Muscle of back (tissue), 11 donors: ENCODE data around the gene SAE1. TPM values are rescaled to one million over a fixed set of nuclear protein-coding genes. Genes with fewer than 3 reads are reported as not detected.
A peak's percentile ranks its signal among the peaks of the same experiment; 100 is the strongest.
"Not testable (repeated sequence)": the region's sequence is repeated elsewhere in the genome, so short reads cannot be mapped to it uniquely, and the experiment has no call there.

ENCODE experiments used
- DNase-seq, 3 donors: peaks; one replicate each; pipeline versions ENCODE4 v3.0.0 to v3.0.0-alpha.2; 2013
- polyA plus RNA-seq, 10 donors: library from polyadenylated mRNA; unstranded; fragments of 120-200 nt; gene quantifications; one replicate each; pipeline ENCODE4 v1.2.1, GENCODE V29; 2013; ENCODE audit not compliant: insufficient read length in 10 of 10

SAE1 gene
- polyA plus RNA-seq, 10 donors: 67.1 to 104 (median 83.3) TPM

DNA sequence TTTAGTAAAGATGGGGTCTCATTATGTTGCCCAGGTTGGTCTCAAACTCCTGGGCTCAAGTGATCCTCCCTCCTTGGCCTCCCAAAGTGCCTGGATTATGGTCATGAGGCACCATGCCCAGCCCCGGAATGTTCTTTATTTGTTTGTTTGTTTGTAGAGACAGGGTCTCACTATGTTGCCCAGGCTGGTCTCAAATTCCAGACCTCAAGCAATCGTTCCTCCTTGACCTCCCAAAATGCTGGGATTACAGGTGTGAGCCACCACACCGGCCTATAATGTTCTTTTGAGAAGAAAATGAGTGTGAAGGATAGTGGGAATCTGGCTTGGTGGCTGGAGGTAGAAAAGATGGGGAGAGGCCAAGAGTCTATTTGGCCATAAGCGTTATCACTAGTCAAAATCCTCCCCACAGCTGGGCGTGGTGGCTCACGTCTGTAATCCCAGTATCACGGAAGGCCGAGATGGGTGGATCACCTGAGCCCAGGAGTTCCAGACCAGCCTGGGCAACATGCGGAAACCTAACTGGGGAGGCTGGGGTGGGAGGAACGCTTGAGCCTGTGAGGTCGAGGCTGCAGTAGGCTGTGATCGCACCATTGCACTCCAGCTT, 105.5 kb downstream of the SAE1 start:
- DNase-seq: no peak

- no peak for DNase-seq
These were observed 108.5 kb downstream of the SAE1 start for GRCh38 chr19:47239152-47239551.

DNA sequence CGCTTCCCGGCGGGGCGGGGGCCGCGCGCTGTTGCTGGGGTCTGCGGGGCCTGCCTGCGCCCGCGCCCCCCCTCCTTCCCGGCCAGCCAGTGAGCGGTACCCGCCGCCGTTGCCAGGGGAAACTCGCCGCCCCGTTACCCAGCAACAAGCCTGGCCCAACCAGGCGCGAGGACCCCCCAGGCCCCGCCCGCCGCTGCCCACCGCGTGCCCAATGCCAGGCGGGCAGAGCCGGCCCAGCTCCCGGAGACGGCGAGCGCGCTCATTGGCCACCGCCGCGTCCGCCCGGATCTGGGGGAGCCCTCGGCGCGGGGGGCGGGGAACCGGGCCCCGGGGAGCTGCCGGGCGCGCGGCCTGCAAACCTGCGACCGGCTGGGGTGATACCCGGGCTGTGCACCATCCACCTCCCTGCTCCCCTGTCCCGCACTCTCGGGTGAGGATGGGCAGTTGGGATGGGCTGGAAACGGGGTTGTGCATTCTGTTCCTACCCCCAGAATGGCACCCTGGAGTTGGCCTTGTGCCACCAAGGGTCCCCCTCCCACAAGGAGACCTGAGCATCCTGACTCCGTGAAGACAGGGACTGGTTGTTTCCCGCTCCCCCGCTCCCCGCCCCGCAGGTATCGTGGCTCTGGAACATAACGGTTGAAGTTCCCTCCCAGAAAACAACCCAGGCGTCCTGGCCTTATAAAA, 109.1 kb downstream of the SAE1 start:
- DNase-seq: peak in 2 of 3 donors; percentile 54 to 67

GRCh38 chr19:47240556-47240955, 109.9 kb downstream of the SAE1 start:
- no peak for DNase-seq

DNA sequence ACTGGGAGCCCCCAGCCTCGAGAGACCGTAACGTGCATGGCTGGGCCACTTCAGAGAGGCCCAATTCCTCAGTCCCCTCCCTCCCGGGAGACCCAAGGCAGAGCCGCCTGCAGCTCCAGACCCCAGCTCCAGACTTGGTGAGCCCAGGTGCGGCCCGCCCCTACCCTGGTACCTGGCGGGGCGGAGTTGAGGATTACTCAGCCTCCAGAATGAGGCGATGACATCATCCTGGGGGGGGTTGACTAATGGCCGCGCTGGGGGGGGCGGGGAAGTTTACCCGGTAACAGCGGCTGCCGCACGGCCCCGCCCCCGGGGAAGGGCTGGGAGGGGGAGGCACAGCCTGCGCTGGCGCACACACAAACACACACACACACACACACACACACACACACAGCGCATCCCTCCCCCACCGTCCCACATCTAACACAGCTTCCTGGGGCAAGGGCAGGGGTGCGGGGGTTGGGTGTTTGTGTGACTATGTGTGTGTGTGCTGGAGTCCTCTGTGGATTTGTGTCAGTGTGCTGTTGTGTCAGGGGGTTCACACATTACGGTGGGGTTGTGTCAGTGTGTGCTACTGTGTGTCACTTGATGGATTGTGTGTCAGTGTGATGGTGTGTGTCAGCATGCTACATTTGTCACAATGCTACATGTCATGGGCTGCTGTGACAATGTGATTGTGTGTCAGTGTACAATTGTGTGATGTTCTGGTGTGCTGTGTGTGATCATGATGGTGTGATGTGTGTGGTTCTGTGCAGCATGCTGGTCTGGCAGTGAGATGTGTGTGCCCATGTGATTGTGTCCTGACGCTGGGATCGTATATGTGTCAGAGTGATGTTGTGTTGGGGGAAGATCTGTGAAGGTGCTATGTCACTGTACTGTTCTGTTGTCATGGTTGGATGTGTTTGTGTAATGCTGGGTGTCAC, 110.6 kb downstream of the SAE1 start:
- peak in 1 of 3 donors; percentile 65 for DNase-seq

DNA sequence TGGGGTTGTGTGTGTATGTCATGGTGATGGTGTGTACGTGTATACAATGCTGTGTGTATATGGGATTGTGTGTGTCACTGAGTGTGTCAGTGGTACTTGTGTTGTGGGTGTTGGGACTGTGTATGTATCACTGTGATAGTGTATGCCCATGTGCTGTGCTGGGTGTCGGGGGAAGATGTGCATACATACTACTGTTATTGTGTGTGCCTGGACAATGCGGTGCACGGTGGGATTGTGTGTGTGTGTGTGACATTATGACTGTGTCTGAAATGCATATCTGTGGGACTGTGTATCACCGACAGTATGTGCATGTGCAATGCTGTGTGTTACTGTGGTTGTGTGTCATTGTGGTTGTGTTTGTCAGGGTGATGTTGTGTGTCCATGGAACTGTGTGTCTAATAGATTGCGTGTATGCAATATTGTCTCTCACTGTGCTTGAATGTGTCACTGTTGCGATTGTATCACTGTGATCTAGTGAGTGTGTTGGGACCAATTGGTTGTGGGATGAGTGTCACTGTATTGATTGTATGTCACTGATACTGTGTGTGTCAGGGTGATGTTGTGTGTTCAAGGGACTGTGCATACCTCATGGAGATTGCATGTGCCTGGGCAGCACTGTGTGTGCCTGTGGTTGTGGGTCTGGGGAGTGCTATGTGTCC, 111.4 kb downstream of the SAE1 start:
- no peak for DNase-seq

DNA sequence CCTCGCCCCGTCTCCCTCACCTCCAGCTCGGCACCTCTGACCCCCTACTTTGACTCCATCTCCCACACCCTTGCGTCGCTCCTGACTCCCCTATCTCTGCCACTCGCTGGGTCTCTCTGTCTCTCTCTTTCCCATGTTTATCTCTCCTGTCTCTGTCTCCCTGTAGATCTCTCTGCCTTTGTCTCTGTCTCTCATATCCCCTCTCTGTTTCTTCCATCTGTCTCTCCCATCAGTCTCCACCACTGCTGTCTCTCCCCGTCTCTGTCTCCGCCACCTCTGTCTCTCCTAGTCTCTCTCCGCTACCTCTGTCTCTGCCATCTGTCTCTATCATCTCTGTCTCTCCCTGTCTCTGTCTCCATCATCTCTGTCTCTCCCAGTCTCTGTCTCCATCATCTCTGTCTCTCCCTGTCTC, 112.7 kb downstream of the SAE1 start:
- DNase-seq: peak in 1 of 3 donors; percentile 56

- peak; percentile 94 to 97 (median 94) for DNase-seq
These were observed 113.3 kb downstream of the SAE1 start for GRCh38 chr19:47243776-47244547.

GRCh38 chr19:47247308-47247990, 116.8 kb downstream of the SAE1 start:
- DNase-seq: peak in 2 of 3 donors; percentile 81 to 83

DNA sequence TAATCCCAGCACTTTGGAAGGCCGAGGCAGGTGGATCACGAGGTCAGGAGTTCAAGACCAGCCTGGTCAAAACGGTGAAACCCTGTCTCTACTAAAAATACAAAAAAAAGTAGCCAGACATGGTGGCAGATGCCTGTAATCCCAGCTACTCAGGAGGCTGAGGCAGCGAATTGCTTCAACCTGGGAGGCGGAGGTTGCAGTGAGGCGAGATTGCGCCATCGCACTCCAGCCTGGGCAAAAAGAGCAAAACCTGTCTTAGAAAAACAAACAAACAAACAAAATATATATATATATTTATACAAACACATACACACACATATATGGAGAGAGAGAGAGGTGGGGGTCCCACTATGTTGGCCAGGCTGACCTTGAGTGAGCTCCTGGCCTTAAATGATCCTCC, 122.4 kb downstream of the SAE1 start:
- DNase-seq: not testable (repeated sequence)

- DNase-seq: no peak
These were observed 122.8 kb downstream of the SAE1 start for GRCh38 chr19:47253467-47253881.

DNA sequence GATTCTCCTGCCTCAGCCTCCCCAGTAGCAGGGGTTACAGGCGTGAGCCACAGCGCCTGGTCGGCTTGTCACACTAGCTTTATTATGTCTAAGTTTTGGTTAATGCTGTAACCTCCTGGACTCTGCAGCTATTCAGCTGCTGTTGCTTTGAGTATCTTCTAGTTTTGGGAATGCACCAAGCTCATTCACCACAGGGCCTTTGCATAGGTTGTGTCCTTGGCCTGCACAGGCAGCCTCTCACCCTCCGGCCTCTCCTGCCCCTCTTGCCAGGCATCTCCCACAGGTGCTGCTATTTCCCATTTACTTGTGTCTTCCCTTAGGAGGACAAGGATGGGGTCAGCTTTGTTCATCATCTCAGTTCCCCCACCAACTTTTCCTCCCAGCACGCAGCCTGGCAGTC, 123.3 kb downstream of the SAE1 start:
- no peak for DNase-seq

- DNase-seq: peak; percentile 97 to 98 (median 97)
These were observed 125.5 kb downstream of the SAE1 start, which contains the start of gene CCDC9 for GRCh38 chr19:47255879-47256692. TSS of gene CCDC9 (plus strand) at chr19:47256525. CDS start at chr19:47258401, 1,876 bp downstream.

DNA sequence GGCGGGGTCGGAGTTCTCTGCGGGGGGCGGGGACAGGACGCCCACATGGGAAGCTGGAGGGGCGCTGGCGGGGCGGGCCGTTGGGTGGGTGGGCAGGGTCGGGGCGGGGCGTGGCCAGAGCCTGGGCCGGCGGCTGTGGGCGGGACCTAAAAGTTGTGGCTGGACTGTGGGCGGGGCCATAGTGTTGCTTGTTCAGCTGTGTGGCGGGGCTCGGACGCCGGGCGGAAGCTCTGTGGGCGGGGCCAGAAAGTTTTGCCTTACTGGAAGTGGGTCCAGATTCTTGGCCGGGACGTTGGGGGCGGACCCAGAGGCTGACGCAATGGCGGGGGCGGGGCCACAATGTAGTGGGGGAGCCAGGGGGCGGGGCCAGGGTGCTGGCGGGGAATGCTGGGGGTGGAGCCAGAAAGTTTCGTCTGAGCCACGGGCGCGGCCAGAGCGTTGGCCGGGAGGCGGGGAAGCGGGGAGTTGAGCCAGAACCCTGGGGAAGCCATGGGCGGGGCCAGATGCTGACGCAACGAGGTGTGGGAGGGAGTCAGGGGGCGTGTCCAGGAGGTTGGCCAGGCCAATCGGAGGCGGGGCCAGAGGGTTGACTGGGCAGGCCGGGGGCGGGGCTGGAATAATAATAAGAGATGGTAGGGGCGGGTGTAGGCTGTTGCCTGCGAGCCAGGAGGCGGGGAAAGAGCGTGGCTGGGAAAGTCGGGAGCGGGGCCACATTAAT, 126.2 kb downstream of the SAE1 start:
- peak; percentile 98 to 99 (median 99) for DNase-seq

- DNase-seq: no peak
These were observed 127.0 kb downstream of the SAE1 start for GRCh38 chr19:47257411-47258169.

DNA sequence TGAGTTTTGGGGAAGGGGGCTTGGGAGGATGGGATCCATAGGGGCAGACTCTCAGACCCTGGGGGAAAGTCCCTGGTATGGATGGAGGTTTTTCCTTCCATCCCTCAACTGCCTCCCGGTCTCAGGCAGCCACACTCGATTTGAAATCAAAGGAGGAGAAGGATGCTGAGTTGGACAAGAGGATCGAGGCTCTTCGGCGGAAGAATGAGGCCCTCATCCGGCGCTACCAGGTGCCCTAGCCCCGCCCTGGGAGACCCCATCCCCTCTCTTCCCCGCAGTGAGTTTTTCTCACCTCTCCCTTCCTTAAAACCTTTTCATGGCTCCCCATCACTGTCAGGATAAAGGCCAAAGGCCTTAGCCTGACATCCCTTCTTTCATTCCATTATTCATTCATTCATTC, 127.8 kb downstream of the SAE1 start:
- DNase-seq: no peak

DNA sequence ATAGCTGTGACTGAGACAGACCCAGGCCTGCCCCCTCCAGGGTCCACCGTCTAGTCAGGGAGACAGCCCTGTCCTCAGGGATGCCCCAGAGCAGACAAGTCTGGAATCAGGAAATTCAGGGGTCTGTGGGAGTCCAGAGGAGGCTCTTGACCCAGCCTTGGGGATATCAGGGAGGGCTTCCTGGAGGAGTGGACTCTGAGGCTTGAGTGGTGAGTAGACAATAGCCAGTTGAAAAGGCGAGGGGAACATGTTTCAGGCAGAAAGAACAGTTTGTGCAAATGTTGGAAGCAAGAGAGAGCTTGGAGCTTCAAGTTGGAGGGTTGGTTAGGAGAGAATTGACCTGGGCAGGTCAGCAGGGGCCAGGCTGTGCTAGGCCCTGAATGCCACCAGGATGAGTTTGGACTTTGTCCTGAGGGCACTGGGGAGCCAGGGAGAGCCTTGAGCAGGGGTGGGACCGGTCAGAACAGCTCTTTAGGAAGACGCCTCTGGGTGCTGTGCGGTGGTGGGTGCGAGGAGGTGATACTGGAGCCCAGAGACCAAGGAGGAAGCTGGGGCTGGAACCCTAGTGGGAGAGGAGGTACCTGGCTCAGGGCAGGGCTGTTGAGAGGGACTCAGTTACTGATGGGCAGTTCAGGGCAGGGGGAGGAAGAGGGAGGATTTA, 128.4 kb downstream of the SAE1 start:
- no peak for DNase-seq
